PC-3 (cell line): Measurements from ENCODE around the gene RBM15B. TPM values are rescaled to one million over a fixed set of nuclear protein-coding genes. Genes with fewer than 3 reads are reported as not detected.

ENCODE experiments used
- ATAC-seq: fragments of 200-7000 bp; cut with Tn5 transposase; 2 replicates; pipeline ENCODE4 v1.9.1; 2020; ENCODE audit warnings: mild to moderate bottlenecking, moderate library complexity
- BruUV-seq: library from RNA; stranded (reverse); fragments of 400-500 nt; replicated peaks from 2 replicates; lab custom pipeline; 2021; lab: Mats Ljungman, UMichigan
- CTCF ChIA-PET: fragments of 300-600 bp; sonication (Branson Sonifier 250); formaldehyde crosslinking; loops from one replicate; lab custom pipeline; 2022; ENCODE audit warnings: antibody characterized with exemption; lab: Charles Lee
- POLR2A ChIA-PET: fragments of 300-600 bp; sonication (Branson Sonifier 250); formaldehyde crosslinking; loops from one replicate; lab custom pipeline; 2022; ENCODE audit warnings: antibody characterized with exemption; ENCODE audit not compliant: unreplicated experiment; lab: Charles Lee
- DNase-seq: peaks from one replicate; pipeline ENCODE4 v3.0.0-alpha.2; 2015
- H2AFZ ChIP-seq: fragments of 300-600 bp; sonication (generic); 2 replicates; pipeline ENCODE4 v1.6.0; 2016; ENCODE audit warnings: antibody characterized with exemption, low read length
- H3F3A ChIP-seq: fragments of 300-600 bp; sonication (generic); one replicate; pipeline ENCODE4 v1.6.0; 2017; ENCODE audit warnings: antibody characterized with exemption, low read length, control low read depth, mild to moderate bottlenecking; ENCODE audit not compliant: unreplicated experiment
- H3K27ac ChIP-seq: fragments of 300-600 bp; sonication (generic); 2 replicates; pipeline ENCODE4 v1.5.1; 2016; ENCODE audit warnings: mild to moderate bottlenecking, low read length
- H3K27me3 ChIP-seq: fragments of 300-600 bp; sonication (generic); 2 replicates; pipeline ENCODE4 v1.6.1; 2016; ENCODE audit warnings: low read length, mixed read lengths
- H3K36me3 ChIP-seq: fragments of 300-600 bp; sonication (generic); 2 replicates; pipeline ENCODE4 v1.6.1; 2016; ENCODE audit warnings: low read depth, mixed run types, low read length, mixed read lengths
- H3K4me1 ChIP-seq: fragments of 300-600 bp; sonication (generic); 2 replicates; pipeline ENCODE4 v1.5.1; 2016; ENCODE audit warnings: low read length; ENCODE audit not compliant: insufficient read depth
- H3K4me2 ChIP-seq: fragments of 300-600 bp; sonication (generic); 2 replicates; pipeline ENCODE4 v1.6.0; 2016; ENCODE audit warnings: low read length
- H3K4me3 ChIP-seq: fragments of 300-600 bp; sonication (generic); 2 replicates; pipeline ENCODE4 v1.5.1; 2016; ENCODE audit warnings: mild to moderate bottlenecking, low read length, mixed read lengths
- H3K79me2 ChIP-seq: fragments of 300-600 bp; sonication (generic); 2 replicates; pipeline ENCODE4 v1.6.1; 2017; ENCODE audit warnings: low read length, mixed read lengths
- H3K9ac ChIP-seq: fragments of 300-600 bp; sonication (generic); 2 replicates; pipeline ENCODE4 v1.6.0; 2016; ENCODE audit warnings: mild to moderate bottlenecking, low read length
- H3K9me2 ChIP-seq: fragments of 300-600 bp; sonication (generic); replicated peaks from 2 replicates; pipeline ENCODE4 v1.6.1; 2016; ENCODE audit warnings: mixed run types, low read length, mixed read lengths
- H3K9me3 ChIP-seq: fragments of 300-600 bp; sonication (generic); 2 replicates; pipeline ENCODE4 v1.6.1; 2016; ENCODE audit warnings: low read length, mixed read lengths
- H4K20me1 ChIP-seq: fragments of 300-600 bp; sonication (generic); 2 replicates; pipeline ENCODE4 v1.6.1; 2016; ENCODE audit warnings: low read length, mixed read lengths
- EZH2 ChIP-seq: fragments of 300-600 bp; sonication (generic); IDR thresholded peaks from one replicate; pipeline ENCODE4 v1.6.1; 2017; ENCODE audit warnings: antibody characterized with exemption, mild to moderate bottlenecking, low read length; ENCODE audit not compliant: unreplicated experiment
- EZH2phosphoT487 ChIP-seq: fragments of 300-600 bp; sonication (generic); IDR thresholded peaks from 2 replicates; pipeline ENCODE4 v1.6.1; 2018; ENCODE audit warnings: mild to moderate bottlenecking, antibody characterized with exemption, low read length, borderline replicate concordance
- intact Hi-C: fragments of 100-400 bp; cut with micrococcal nuclease; formaldehyde crosslinking; loops from 2 replicates; pipeline ENCODE4 v1.9.0; 2023
- total RNA-seq: library from RNA; depleted of rRNA; stranded (reverse); fragments of >200 nt; gene quantifications from 2 replicates; pipeline ENCODE4 v1.2.3, GENCODE V29; 2014
- TF ChIP-seq, protein P1 (sequence below): fragments of 300-600 bp; sonication (generic); conservative IDR thresholded peaks from 2 replicates; pipeline ENCODE4 v1.5.1; 2017; ENCODE audit warnings: antibody characterized with exemption, low read depth, mild to moderate bottlenecking, low read length

Gene RBM15B
- total RNA-seq, 1 experiment from 2014 or later = 31.1 TPM

DNA sequence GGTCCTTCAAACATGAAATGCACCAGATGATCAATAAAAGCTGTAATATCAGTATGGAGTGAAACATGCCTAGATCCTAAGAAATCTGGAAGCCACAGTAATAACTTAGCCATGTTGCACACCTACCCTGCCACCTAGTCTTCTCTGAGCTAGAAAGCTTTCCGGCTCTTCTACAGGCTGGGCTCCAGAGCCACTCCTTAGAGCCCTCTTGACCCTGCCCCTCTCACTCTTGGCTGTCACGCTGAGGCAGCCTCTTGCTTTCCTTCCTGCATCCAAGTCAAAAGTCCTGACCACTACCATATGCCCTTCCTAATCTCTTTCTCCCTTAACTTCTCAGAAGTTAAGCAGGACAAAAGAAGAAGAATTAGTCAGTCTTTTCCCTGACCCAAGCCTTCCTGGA, 17.7 kb downstream of the RBM15B start:
- H2AFZ ChIP-seq = no peak overlapping the region
- H3K4me1 ChIP-seq = no peaks in the 10 kb centered on the region
- ATAC-seq (no peak), DNase-seq (no peak)
- no peaks in the 10 kb centered on the region for H3K27me3 ChIP-seq
- H3K9me3 ChIP-seq = no peaks in the 10 kb centered on the region
- no peak overlapping the region for H3K9ac ChIP-seq
- H3K4me3 ChIP-seq = no peak overlapping the region
- H3K79me2 ChIP-seq = no peaks in the 10 kb centered on the region
- CTCF ChIA-PET = no interaction called here
- TF ChIP-seq EZH2phosphoT487 (no peak), EZH2 (no peak)
- TF ChIP-seq, protein P1, sequence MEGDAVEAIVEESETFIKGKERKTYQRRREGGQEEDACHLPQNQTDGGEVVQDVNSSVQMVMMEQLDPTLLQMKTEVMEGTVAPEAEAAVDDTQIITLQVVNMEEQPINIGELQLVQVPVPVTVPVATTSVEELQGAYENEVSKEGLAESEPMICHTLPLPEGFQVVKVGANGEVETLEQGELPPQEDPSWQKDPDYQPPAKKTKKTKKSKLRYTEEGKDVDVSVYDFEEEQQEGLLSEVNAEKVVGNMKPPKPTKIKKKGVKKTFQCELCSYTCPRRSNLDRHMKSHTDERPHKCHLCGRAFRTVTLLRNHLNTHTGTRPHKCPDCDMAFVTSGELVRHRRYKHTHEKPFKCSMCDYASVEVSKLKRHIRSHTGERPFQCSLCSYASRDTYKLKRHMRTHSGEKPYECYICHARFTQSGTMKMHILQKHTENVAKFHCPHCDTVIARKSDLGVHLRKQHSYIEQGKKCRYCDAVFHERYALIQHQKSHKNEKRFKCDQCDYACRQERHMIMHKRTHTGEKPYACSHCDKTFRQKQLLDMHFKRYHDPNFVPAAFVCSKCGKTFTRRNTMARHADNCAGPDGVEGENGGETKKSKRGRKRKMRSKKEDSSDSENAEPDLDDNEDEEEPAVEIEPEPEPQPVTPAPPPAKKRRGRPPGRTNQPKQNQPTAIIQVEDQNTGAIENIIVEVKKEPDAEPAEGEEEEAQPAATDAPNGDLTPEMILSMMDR = no peak
- H3K36me3 ChIP-seq = peaks cover 42% of the 10 kb centered on the region
- H3K9me2 ChIP-seq = no peaks in the 10 kb centered on the region
- no peak overlapping the region for H3K27ac ChIP-seq
- BruUV-seq = no TSS peak
- no peak overlapping the region for H3K4me2 ChIP-seq
- intact Hi-C loops = no loop called here
- POLR2A ChIA-PET = no interaction called here
- no peaks in the 10 kb centered on the region for H3F3A ChIP-seq
- no peaks in the 10 kb centered on the region for H4K20me1 ChIP-seq

DNA sequence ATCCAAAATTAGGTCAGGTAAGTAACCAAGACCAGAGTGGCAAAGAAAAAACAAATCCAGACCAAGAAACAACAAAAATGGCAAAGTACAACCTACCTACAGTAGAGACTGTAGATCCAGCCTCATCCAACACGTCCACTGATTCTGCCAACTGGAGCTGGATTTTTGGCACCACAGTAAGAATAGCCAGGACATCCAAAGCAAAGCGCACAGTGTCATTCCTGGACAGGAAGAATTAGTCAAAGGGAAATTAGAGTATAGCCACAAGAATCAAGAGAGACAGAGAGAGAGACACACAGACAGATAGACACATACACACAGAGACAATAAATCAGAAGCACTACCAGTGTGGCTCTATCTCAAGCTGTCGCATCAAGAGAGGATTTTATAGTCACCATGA, 31.1 kb downstream of the RBM15B start:
- BruUV-seq = no TSS peak
- ATAC-seq (no peak), DNase-seq (no peak)
- Histone ChIP-seq H3F3A (no peaks in the 10 kb centered on the region), H3K27me3 (no peaks in the 10 kb centered on the region), H3K4me3 (no peak overlapping the region), H3K4me2 (no peak overlapping the region), H3K4me1 (no peaks in the 10 kb centered on the region), H3K9me2 (no peaks in the 10 kb centered on the region), H3K79me2 (no peaks in the 10 kb centered on the region), H2AFZ (no peak overlapping the region), H3K27ac (no peak overlapping the region), H3K9ac (no peak overlapping the region), H4K20me1 (no peaks in the 10 kb centered on the region), H3K9me3 (no peaks in the 10 kb centered on the region), H3K36me3 (peaks cover 45% of the 10 kb centered on the region)
- TF ChIP-seq, protein P1 = no peak
- TF ChIP-seq EZH2 (no peak), EZH2phosphoT487 (no peak)
- ChIA-PET POLR2A (no interaction called here), CTCF (no interaction called here)
- intact Hi-C loops = no loop called here

DNA sequence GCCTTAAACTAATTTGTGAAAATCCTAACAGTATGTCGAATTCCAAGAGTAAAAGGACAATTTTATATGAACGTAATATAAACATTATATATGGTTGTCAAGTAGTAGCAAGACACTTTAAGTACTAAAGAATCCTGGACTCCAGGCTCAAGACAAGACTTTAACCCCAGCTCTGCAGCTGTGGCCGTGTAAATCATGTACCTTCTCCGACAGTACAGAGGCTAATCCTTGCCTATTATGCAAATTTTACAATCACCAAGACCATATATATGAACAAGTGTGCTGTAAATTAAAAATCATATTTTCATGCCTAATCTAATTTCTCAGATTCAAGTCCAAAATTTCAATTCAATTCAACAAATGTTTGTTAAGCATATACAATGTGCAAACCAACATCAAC, 35.8 kb downstream of the RBM15B start:
- CTCF ChIA-PET = no interaction called here
- DNase-seq = no peak
- POLR2A ChIA-PET = no interaction called here

More for the DNA sequence above, 35.8 kb downstream of the RBM15B start:
- no peak overlapping the region for H3K4me2 ChIP-seq
- ATAC-seq = no peak
- no peaks in the 10 kb centered on the region for H3K79me2 ChIP-seq
- no peak overlapping the region for H3K4me3 ChIP-seq
- no peaks in the 10 kb centered on the region for H3K27me3 ChIP-seq
- H4K20me1 ChIP-seq = no peaks in the 10 kb centered on the region
- H3F3A ChIP-seq = no peaks in the 10 kb centered on the region
- H3K9me3 ChIP-seq = no peaks in the 10 kb centered on the region
- no peak overlapping the region for H3K9ac ChIP-seq
- BruUV-seq = no TSS peak
- no peak overlapping the region for H3K27ac ChIP-seq
- H3K4me1 ChIP-seq = no peaks in the 10 kb centered on the region
- H3K9me2 ChIP-seq = no peaks in the 10 kb centered on the region
- no peak overlapping the region for H2AFZ ChIP-seq
- TF ChIP-seq EZH2phosphoT487 = no peak
- no peak for TF ChIP-seq EZH2
- TF ChIP-seq, protein P1 = no peak
- intact Hi-C loops = no loop called here
- peaks cover 47% of the 10 kb centered on the region for H3K36me3 ChIP-seq
